Spleen (tissue), 13 donors: Measurements from ENCODE around the gene AP4E1. TPM values are rescaled to one million over a fixed set of nuclear protein-coding genes. Genes with fewer than 3 reads are reported as not detected.

Experiments
- DNase-seq: peaks from one replicate; pipeline ENCODE4 v3.0.0-alpha.2; 2020
- H3K27ac ChIP-seq, 8 donors: fragments of 200-600 bp; sonication (generic) in 7 of 8; 1 replicate in 4 of 8; 2 replicates in 4 of 8; pipeline versions ENCODE4 v1.5.0 to v1.8.0; 2016 to 2021; ENCODE audit warnings: inconsistent platforms in 4 of 8, mild to moderate bottlenecking in 4 of 8, moderate library complexity in 1 of 8
- H3K27me3 ChIP-seq, 7 donors: fragments of 200-600 bp; sonication (generic) in 6 of 7; replicated peaks in 1 of 7; 1 replicate in 4 of 7; 2 replicates in 3 of 7; pipeline versions ENCODE4 v1.5.0 to v1.8.0; 2016 to 2021; ENCODE audit warnings: inconsistent platforms in 3 of 7, mild to moderate bottlenecking in 1 of 7
- H3K36me3 ChIP-seq, 6 donors: fragments of 200-600 bp; sonication (generic) in 5 of 6; 1 replicate in 4 of 6; 2 replicates in 2 of 6; pipeline versions ENCODE4 v1.5.0 to v1.8.0; 2016 to 2021; ENCODE audit warnings: inconsistent platforms in 2 of 6
- H3K4me1 ChIP-seq, 6 donors: fragments of 200-600 bp; sonication (generic) in 5 of 6; 1 replicate in 3 of 6; 2 replicates in 3 of 6; pipeline versions ENCODE4 v1.5.0 to v1.8.0; 2016 to 2021; ENCODE audit warnings: inconsistent platforms in 3 of 6
- H3K4me3 ChIP-seq, 8 donors: fragments of 200-600 bp; sonication (generic) in 7 of 8; 1 replicate in 4 of 8; 2 replicates in 4 of 8; pipeline versions ENCODE4 v1.5.0 to v1.8.0; 2016 to 2021; ENCODE audit warnings: inconsistent platforms in 4 of 8, mild to moderate bottlenecking in 4 of 8, moderate library complexity in 2 of 8
- H3K9me3 ChIP-seq, 8 donors: fragments of 200-600 bp; sonication (generic) in 7 of 8; 1 replicate in 4 of 8; 2 replicates in 4 of 8; pipeline versions ENCODE4 v1.5.0 to v1.8.0; 2016 to 2021; ENCODE audit warnings: inconsistent platforms in 4 of 8
- POLR2A ChIP-seq, 3 donors: fragments of 450-650 bp; IDR thresholded peaks; one replicate each; pipeline ENCODE4 v1.5.1; 2017; ENCODE audit warnings: antibody characterized with exemption in 3 of 3, mild to moderate bottlenecking in 1 of 3
- POLR2AphosphoS5 ChIP-seq, 3 donors: sonication (generic); formaldehyde crosslinking; IDR thresholded peaks; one replicate each; pipeline ENCODE4 v1.5.1; 2017; ENCODE audit warnings: antibody characterized with exemption in 3 of 3
- WGBS, 5 donors: extraction: QIAGEN DNeasy Blood & Tissue Kit in 3 of 5; methylation state at CpG; one replicate each; pipeline versions ENCODE4 v1.1.5 to v1.1.7; 2013 to 2018; 5-methylcytosine and 5-hydroxymethylcytosine counted together
- intact Hi-C: fragments of 100-400 bp; cut with DNase I; formaldehyde crosslinking; loops from one replicate; pipeline ENCODE4 v1.15.0; 2023; ENCODE audit warnings: low total_unique reads
- long read RNA-seq, 2 donors: transcript quantifications; one replicate each; lab custom pipeline, GENCODE V29; 2026
- polyA plus RNA-seq, 3 donors: library from polyadenylated mRNA; stranded (reverse); fragments of 200-250 nt; gene quantifications; one replicate each; pipeline ENCODE4 v1.2.1, GENCODE V29; 2013
- total RNA-seq, 7 donors: library from RNA; depleted of rRNA in 3 of 7; stranded (reverse); fragments of >200 nt in 3 of 7; fragmentation: NEBNext Ultra II Directional in 4 of 7; extraction: Animal tissue kit (Norgen Biotek cat#: 25700) in 4 of 7; gene quantifications; one replicate each; pipeline versions ENCODE4 v1.1.0 to v1.2.1, GENCODE V29; 2016 to 2021
- TF ChIP-seq, protein P1 (sequence below), 11 experiments: fragments of 200-600 bp in 7 of 11; fragments of 450-650 bp in 4 of 11; sonication (generic) in 4 of 11; IDR thresholded peaks in 8 of 11; conservative IDR thresholded peaks in 3 of 11; 1 replicate in 7 of 11; 2 replicates in 4 of 11; pipeline versions ENCODE4 v1.4.0 to v1.8.0; 2016 to 2021; ENCODE audit warnings: antibody characterized with exemption in 11 of 11, inconsistent platforms in 4 of 11, mild to moderate bottlenecking in 1 of 11
- donor health status: healthy with polysubstance abuse.
- donor health status: DM: no; HTN: no; CAD: no; lungs with moderate emphysema.
- donor health status: DM: no; HTN: no; CAD: no.
- donor health status: Bipolar disorder and iron deficiency.
- donor health status: healthy.
- donor health status: DM: no; HTN: no; CAD: no.
- donor health status: DM: yes; HTN: yes; CAD: no.

Gene AP4E1
- total RNA-seq, result 10 to 100 TPM; 12.6 to 17.4 (median 13.7) TPM
- 1 to 10 TPM; 2.1 to 3.4 (median 2.5) TPM for polyA plus RNA-seq
- long read RNA-seq, donor 1, result 0 reads
- long read RNA-seq, donor 2, full-length matches to known transcripts, result 2 of 2 reads
- long read RNA-seq, donor 2, partial matches to known transcripts, result 0 of 2 reads
- long read RNA-seq, donor 2, other reads (novel, unspliced or antisense), result 0 of 2 reads

DNA sequence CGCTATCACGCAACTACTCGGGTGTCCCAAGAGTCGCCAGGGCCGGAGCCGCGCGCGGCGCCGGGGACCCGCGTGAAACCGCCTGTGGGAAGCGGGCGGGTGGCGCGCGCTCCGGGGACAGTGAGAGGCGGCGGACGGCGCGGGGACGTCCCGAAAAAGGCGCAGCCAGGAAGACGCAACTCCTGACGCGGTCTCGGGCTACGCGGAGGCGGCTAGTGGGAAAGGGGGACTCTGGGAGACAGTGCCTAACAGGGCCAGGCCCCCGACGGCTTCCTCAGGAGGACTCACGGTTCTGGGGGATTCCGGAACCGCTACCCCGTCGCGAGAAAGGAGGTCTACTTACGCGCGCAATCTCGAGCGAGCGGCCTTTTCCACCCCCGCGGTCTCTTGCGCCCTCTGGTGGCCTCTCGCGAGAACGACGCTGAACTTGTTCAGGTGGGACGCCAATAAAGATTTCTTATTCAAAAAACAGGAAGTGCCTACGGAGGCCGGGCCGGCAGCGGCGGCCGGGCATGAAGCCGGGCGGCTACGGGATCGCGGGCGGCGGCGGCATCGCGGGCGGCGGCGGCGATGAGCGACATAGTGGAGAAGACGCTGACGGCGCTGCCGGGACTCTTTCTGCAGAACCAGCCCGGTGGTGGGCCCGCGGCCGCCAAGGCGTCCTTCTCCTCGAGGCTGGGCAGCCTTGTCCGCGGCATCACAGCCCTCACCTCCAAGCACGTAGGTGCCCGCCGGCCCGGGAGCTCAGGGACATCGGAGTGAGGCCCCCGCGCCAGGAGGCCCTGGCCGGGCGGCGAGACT lies at the start of gene AP4E1:
AP4E1 (plus strand) TSS at position 475 of the 801 bp plus-strand sequence; CDS start at position 571, 96 bp downstream.
- Histone ChIP-seq H3K9me3 (no peaks in the 10 kb centered on the region), H3K27me3 (no peaks in the 10 kb centered on the region), H3K36me3 (peaks cover 0 to 27% (median 10%) of the 10 kb centered on the region in 6 donors), H3K4me1 (peaks cover 16 to 60% (median 47%) of the 10 kb centered on the region in 6 donors), H3K27ac (peak within 1 kb of the TSS; percentile 94 to 98 (median 97)), H3K4me3 (peak within 1 kb of the TSS; percentile 75 to 98 (median 84))
- WGBS, 5 donors, result 0 to 1% (median 0%) methylated on average over 74 to 100 of the region's 100 CpGs
- TF ChIP-seq, protein P1, sequence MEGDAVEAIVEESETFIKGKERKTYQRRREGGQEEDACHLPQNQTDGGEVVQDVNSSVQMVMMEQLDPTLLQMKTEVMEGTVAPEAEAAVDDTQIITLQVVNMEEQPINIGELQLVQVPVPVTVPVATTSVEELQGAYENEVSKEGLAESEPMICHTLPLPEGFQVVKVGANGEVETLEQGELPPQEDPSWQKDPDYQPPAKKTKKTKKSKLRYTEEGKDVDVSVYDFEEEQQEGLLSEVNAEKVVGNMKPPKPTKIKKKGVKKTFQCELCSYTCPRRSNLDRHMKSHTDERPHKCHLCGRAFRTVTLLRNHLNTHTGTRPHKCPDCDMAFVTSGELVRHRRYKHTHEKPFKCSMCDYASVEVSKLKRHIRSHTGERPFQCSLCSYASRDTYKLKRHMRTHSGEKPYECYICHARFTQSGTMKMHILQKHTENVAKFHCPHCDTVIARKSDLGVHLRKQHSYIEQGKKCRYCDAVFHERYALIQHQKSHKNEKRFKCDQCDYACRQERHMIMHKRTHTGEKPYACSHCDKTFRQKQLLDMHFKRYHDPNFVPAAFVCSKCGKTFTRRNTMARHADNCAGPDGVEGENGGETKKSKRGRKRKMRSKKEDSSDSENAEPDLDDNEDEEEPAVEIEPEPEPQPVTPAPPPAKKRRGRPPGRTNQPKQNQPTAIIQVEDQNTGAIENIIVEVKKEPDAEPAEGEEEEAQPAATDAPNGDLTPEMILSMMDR (IDR thresholded peaks at IDR 0.05 in 8 of 11, conservative IDR thresholded peaks at IDR 0.05 in 3 of 11), result peak; percentile 96 to 99 (median 98)
- TF ChIP-seq POLR2A (IDR thresholded peaks at IDR 0.05), result peak in 2 of 3 donors; percentile 55 to 70
- TF ChIP-seq POLR2AphosphoS5 (IDR thresholded peaks at IDR 0.05), result peak; percentile 90 to 93 (median 91)
- DNase-seq, result peak; percentile 98
- intact Hi-C loops, result loop anchor here (10.0 kb wide), 1 partner anchor 224 kb away; the partner anchor contains the start of gene TRPM7

DNA sequence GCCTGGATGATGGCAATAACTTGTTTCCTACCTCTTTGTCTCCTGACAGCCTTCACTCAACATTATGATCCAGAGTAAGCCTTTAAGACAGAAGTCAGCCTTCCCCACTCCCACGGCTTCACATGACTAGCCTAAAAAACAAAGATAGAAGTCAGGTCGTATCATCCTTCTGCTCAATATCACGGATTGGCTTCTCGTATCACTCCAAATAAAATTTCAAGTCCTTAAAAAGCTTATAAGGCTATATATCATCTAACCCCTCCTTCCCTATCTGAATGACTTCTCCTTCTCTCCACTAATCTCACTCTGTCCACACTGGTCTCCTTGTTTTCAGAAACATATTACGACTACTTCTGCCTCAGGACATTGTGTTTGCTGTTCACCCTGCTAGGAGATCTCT lies 47.7 kb upstream of the AP4E1 start:
- TF ChIP-seq POLR2A (IDR thresholded peaks at IDR 0.05), result no peak
- TF ChIP-seq, protein P1 (IDR thresholded peaks at IDR 0.05 in 8 of 11, conservative IDR thresholded peaks at IDR 0.05 in 3 of 11), result no peak
- no peak for TF ChIP-seq POLR2AphosphoS5 (IDR thresholded peaks at IDR 0.05)
- Histone ChIP-seq H3K27ac (no peak overlapping the region), H3K36me3 (no peaks in the 10 kb centered on the region), H3K27me3 (no peaks in the 10 kb centered on the region), H3K4me3 (no peak overlapping the region), H3K4me1 (no peaks in the 10 kb centered on the region), H3K9me3 (no peaks in the 10 kb centered on the region)
- DNase-seq, result no peak
- intact Hi-C loops, result no loop called here
- 92 to 94% (median 93%) methylated on average over 5 of the region's 5 CpGs for WGBS, 5 donors

DNA sequence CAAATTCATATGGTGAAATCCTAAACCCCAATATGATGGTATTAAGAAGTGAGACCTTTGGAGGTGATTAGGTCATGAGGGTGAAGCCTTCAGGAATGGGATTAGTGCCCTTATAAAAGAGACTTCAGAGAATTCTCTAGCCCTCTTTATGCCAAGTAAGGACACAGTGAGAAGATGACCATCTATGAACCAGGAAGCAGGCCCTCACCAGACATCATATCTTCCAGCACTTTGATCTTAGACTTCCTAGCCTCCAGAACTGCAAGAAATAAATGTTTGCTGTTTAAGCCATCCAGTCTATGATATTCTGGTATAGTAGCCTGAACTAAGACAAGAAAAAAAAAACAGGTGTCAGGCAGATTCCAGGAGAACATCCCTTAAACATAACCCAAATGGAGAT lies 45.9 kb upstream of the AP4E1 start:
- no peaks in the 10 kb centered on the region for H3K4me1 ChIP-seq
- H3K9me3 ChIP-seq, result no peaks in the 10 kb centered on the region
- H3K36me3 ChIP-seq, result no peaks in the 10 kb centered on the region
- TF ChIP-seq, protein P1 (IDR thresholded peaks at IDR 0.05 in 8 of 11, conservative IDR thresholded peaks at IDR 0.05 in 3 of 11), result no peak
- no peak for TF ChIP-seq POLR2AphosphoS5 (IDR thresholded peaks at IDR 0.05)
- TF ChIP-seq POLR2A (IDR thresholded peaks at IDR 0.05), result no peak
- intact Hi-C loops, result no loop called here
- no peaks in the 10 kb centered on the region for H3K27me3 ChIP-seq
- no peak overlapping the region for H3K4me3 ChIP-seq
- no peak overlapping the region for H3K27ac ChIP-seq
- no peak for DNase-seq

DNA sequence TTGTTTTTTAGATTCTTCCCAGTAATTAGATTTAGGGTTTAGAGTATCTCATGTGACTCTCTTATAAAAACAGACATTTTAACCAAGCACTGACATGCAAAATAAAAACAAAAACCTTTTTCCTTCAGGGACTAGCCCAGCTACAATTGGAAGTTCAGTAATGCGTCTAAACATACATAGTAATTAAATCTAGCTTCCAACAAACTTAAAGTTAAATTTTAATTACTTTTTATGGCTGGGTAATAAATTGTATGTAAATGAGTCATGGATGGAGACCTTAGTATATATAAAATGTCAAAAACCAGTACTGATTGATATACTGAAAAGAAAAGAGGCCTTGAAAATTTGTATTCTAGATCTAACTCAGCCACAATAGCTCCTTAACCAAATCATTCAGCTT lies 43.6 kb upstream of the AP4E1 start:
- Histone ChIP-seq H3K9me3 (no peaks in the 10 kb centered on the region), H3K27me3 (no peaks in the 10 kb centered on the region), H3K4me1 (no peaks in the 10 kb centered on the region), H3K36me3 (no peaks in the 10 kb centered on the region), H3K27ac (no peak overlapping the region), H3K4me3 (no peak overlapping the region)
- TF ChIP-seq, protein P1 (IDR thresholded peaks at IDR 0.05 in 8 of 11, conservative IDR thresholded peaks at IDR 0.05 in 3 of 11), result no peak
- TF ChIP-seq POLR2AphosphoS5 (IDR thresholded peaks at IDR 0.05) (no peak), POLR2A (IDR thresholded peaks at IDR 0.05) (no peak)
- intact Hi-C loops, result no loop called here
- no peak for DNase-seq
- WGBS, 5 donors, result 90 to 100% (median 97%) methylated on average over 1 of the region's 1 CpG
